ENCODE measurements around the gene MAGEE2.
"Not testable (repeated sequence)": the region's sequence is repeated elsewhere in the genome, so short reads cannot be mapped to it uniquely, and the experiment has no call there.

Gene MAGEE2

GRCh38 chrX:75784680-75785491, at the start of gene MAGEE2:
Gene MAGEE2, minus strand, starts transcription at chrX:75785254. Its CDS starts 203 bp downstream, at chrX:75785051.
- no peak for TF ChIP-seq CTCF (IDR thresholded peaks at IDR 0.05; ENCODE audit: insufficient read depth, missing control alignments)
- FAIRE-seq (no peak), DNase-seq (ENCODE audit: insufficient read length, low spot score) (no peak)

- DNase-seq (ENCODE audit: insufficient read length, low spot score) (no peak), FAIRE-seq (no peak)
- TF ChIP-seq CTCF (IDR thresholded peaks at IDR 0.05; ENCODE audit: insufficient read depth, missing control alignments), result no peak
Observed at GRCh38 chrX:75786290-75786689, 1.2 kb upstream of the MAGEE2 start.

- TF ChIP-seq CTCF (IDR thresholded peaks at IDR 0.05; ENCODE audit: insufficient read depth, missing control alignments), result no peak
- FAIRE-seq, result no peak
- DNase-seq (ENCODE audit: insufficient read length, low spot score), result no peak
Observed at GRCh38 chrX:75781611-75782010, 3.4 kb downstream of the MAGEE2 start.

- not testable (repeated sequence) for FAIRE-seq
Observed at GRCh38 chrX:75768063-75768462, 17.0 kb downstream of the MAGEE2 start.

GRCh38 chrX:75748431-75748830, 36.6 kb downstream of the MAGEE2 start:
- DNase-seq (ENCODE audit: insufficient read length, low spot score) (no peak), FAIRE-seq (no peak)
- no peak for TF ChIP-seq CTCF (IDR thresholded peaks at IDR 0.05; ENCODE audit: insufficient read depth, missing control alignments)

More at GRCh38 chrX:75768063-75768462, 17.0 kb downstream of the MAGEE2 start:
- not testable (repeated sequence) for DNase-seq (ENCODE audit: insufficient read length, low spot score)

GRCh38 chrX:75746891-75747639, 38.0 kb downstream of the MAGEE2 start:
- no peak for DNase-seq (ENCODE audit: insufficient read length, low spot score)
- no peak for TF ChIP-seq CTCF (IDR thresholded peaks at IDR 0.05; ENCODE audit: insufficient read depth, missing control alignments)
- no peak for FAIRE-seq
